ENCODE data around the gene NUDT2. TPM values are rescaled to one million over a fixed set of nuclear protein-coding genes. Genes with fewer than 3 reads are reported as not detected.
"Not testable (repeated sequence)": the region's sequence is repeated elsewhere in the genome, so short reads cannot be mapped to it uniquely, and the experiment has no call there.

NUDT2 gene
- total RNA-seq, 4 donors from 2014 or later, result 1.4 to 31.0 (median 9.7) TPM

GRCh38 chr9:34363619-34364351, 34.4 kb downstream of the NUDT2 start:
- intact Hi-C loops (cut with DNase I; ENCODE audit: low total_unique reads) (no loop called here), in situ Hi-C loops (cut with MboI; ENCODE audit: low pct_ligation_motif_present in 1 of 4, low pct_unique_long_range_greater_than_20kb in 1 of 4, low sequenced_read_pairs in 3 of 4) (no loop called here)
- Histone ChIP-seq H3K36me3 (peaks cover 0 to 6% (median 0%) of the 10 kb centered on the region in 4 donors), H3K4me3 (no peak overlapping the region), H3K4me1 (no peaks in the 10 kb centered on the region), H3K27me3 (no peaks in the 10 kb centered on the region), H3K9me3 (no peaks in the 10 kb centered on the region), H3K27ac (peak overlapping the region in 1 of 4 donors; percentile 31)
- TF ChIP-seq POLR2AphosphoS5 (IDR thresholded peaks at IDR 0.05) (no peak), CTCF (IDR thresholded peaks at IDR 0.05) (no peak), POLR2A (IDR thresholded peaks at IDR 0.05) (no peak), EP300 (IDR thresholded peaks at IDR 0.05; ENCODE audit: low read depth) (no peak)
- DNase-seq, result no peak
- 66 to 74% methylated on average over 12 to 13 of the region's 13 CpGs for WGBS, 2 donors (ENCODE audit: low coverage in 1 of 2)

GRCh38 chr9:34365282-34365681, 35.9 kb downstream of the NUDT2 start:
- Histone ChIP-seq H3K4me3 (no peak overlapping the region), H3K4me1 (no peaks in the 10 kb centered on the region), H3K27ac (no peak overlapping the region), H3K27me3 (no peaks in the 10 kb centered on the region), H3K9me3 (no peaks in the 10 kb centered on the region), H3K36me3 (peaks cover 0 to 6% (median 3%) of the 10 kb centered on the region in 4 donors)
- DNase-seq, result no peak
- TF ChIP-seq POLR2A (IDR thresholded peaks at IDR 0.05) (no peak), POLR2AphosphoS5 (IDR thresholded peaks at IDR 0.05) (no peak), EP300 (IDR thresholded peaks at IDR 0.05; ENCODE audit: low read depth) (no peak), CTCF (IDR thresholded peaks at IDR 0.05) (no peak)
- in situ Hi-C loops (cut with MboI; ENCODE audit: low pct_ligation_motif_present in 1 of 4, low pct_unique_long_range_greater_than_20kb in 1 of 4, low sequenced_read_pairs in 3 of 4) (no loop called here), intact Hi-C loops (cut with DNase I; ENCODE audit: low total_unique reads) (no loop called here)
- WGBS, 2 donors (ENCODE audit: low coverage in 1 of 2), result 57 to 62% methylated on average over 1 to 2 of the region's 2 CpGs

GRCh38 chr9:34366365-34366764, 37.0 kb downstream of the NUDT2 start:
- no peak overlapping the region for H3K4me3 ChIP-seq
- H3K27me3 ChIP-seq, result no peaks in the 10 kb centered on the region
- H3K9me3 ChIP-seq, result no peaks in the 10 kb centered on the region
- no peak overlapping the region for H3K27ac ChIP-seq
- DNase-seq, result no peak
- 83 to 89% methylated on average over 1 to 2 of the region's 2 CpGs for WGBS, 2 donors (ENCODE audit: low coverage in 1 of 2)
- intact Hi-C loops (cut with DNase I; ENCODE audit: low total_unique reads), result no loop called here
- peaks cover 0 to 14% (median 4%) of the 10 kb centered on the region in 4 donors for H3K36me3 ChIP-seq
- TF ChIP-seq POLR2A (IDR thresholded peaks at IDR 0.05) (no peak), EP300 (IDR thresholded peaks at IDR 0.05; ENCODE audit: low read depth) (no peak), POLR2AphosphoS5 (IDR thresholded peaks at IDR 0.05) (no peak), CTCF (IDR thresholded peaks at IDR 0.05) (no peak)
- in situ Hi-C loops (cut with MboI; ENCODE audit: low pct_ligation_motif_present in 1 of 4, low pct_unique_long_range_greater_than_20kb in 1 of 4, low sequenced_read_pairs in 3 of 4), result no loop called here
- no peaks in the 10 kb centered on the region for H3K4me1 ChIP-seq

- H3K4me1 ChIP-seq; H3K4me3 ChIP-seq; H3K27ac ChIP-seq; DNase-seq; in situ Hi-C loops (cut with MboI; ENCODE audit: low pct_ligation_motif_present in 1 of 4, low pct_unique_long_range_greater_than_20kb in 1 of 4, low sequenced_read_pairs in 3 of 4); H3K9me3 ChIP-seq; H3K27me3 ChIP-seq; intact Hi-C loops (cut with DNase I; ENCODE audit: low total_unique reads): not testable (repeated sequence)
- peaks cover 0 to 28% (median 8%) of the 10 kb centered on the region in 4 donors for H3K36me3 ChIP-seq
- WGBS, 2 donors (ENCODE audit: low coverage in 1 of 2), result 97% methylated on average over 3 of the region's 3 CpGs; no CpG with 5 or more reads in 1 of the 2 donors
These were observed 38.5 kb downstream of the NUDT2 start for GRCh38 chr9:34367751-34368410.

GRCh38 chr9:34368796-34369195, 39.4 kb downstream of the NUDT2 start:
- H3K4me1 ChIP-seq; intact Hi-C loops (cut with DNase I; ENCODE audit: low total_unique reads); H3K9me3 ChIP-seq; H3K27ac ChIP-seq; H3K27me3 ChIP-seq; DNase-seq; in situ Hi-C loops (cut with MboI; ENCODE audit: low pct_ligation_motif_present in 1 of 4, low pct_unique_long_range_greater_than_20kb in 1 of 4, low sequenced_read_pairs in 3 of 4); H3K4me3 ChIP-seq: not testable (repeated sequence)
- H3K36me3 ChIP-seq, result peaks cover 0 to 28% (median 8%) of the 10 kb centered on the region in 4 donors
- WGBS, 2 donors (ENCODE audit: low coverage in 1 of 2), result 94 to 100% methylated on average over 4 to 5 of the region's 5 CpGs

Measured in transverse colon (tissue), 4 donors.